ENCODE measurements around the gene CLN3.
"Not testable (repeated sequence)": the region's sequence is repeated elsewhere in the genome, so short reads cannot be mapped to it uniquely, and the experiment has no call there.

The CLN3 gene

DNA sequence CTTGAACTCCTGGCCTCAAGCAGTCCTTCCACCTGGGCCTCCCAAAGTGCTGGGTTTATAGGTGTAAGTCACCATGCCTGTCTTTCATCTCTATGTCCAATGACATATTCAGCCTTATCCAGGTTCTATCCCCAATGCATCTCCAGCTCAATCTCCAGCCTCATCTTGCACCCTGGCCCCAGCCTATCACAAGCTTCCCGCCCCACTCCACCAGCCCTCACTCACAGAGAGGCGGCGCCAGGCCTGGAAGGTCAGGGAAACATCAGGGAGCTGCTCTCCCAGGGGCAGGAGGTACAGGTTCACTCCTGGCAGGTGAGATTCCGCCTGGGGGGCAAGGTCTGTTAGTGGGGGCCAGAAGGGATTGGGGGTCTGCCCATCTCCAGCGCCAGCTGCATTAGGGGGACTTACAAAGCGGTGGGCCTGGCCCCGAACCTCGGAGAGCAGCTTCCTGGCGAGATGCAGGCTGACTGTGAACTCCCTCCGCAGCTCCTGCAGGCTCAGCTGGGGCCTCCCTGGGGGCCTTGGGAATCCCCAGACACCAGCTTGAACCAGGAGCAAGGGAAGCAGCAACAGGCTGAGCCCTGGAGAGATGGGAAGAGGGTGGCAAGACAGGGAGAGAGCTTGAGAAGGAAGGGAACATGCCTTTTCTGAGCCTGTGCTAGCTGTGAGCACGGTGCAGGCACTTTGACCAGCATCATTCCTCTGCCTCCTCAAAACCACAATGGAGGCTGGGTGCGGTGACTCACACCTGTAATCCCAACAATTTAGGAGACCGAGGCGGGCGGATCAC, 11.8 kb upstream of the CLN3 start:
- Mint-ChIP-seq H3K4me3 (no peak overlapping the region), H3K27me3 (no peaks in the 10 kb centered on the region), H3K9me3 (no peaks in the 10 kb centered on the region), H3K27ac (no peak overlapping the region), H3K4me1 (ENCODE audit: low read depth in 2 of 2) (peaks cover 14 to 25% of the 10 kb centered on the region in 2 donors), H3K36me3 (ENCODE audit: insufficient read depth) (peaks cover under 1% of the 10 kb centered on the region)
- DNase-seq (no peak), ATAC-seq (replicated peaks) (no peak)

DNA sequence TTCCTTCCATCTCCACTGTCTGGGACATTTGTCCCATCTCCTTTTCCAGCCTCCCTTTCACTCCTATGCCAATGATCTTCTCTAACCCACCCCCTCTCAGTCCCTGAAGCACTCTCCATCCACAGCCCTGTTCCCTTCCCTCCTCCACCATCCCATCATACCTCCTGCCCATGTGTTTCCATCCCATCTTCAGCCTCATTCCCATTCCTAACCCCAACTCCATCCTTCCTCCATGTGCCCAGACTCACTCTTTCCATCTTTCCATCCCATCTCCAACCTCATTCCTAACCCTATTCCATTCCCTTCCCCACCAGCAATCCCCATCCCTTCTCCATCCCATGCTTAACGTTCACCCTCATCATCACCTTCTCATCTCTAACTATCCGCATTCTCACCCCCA, 10.4 kb upstream of the CLN3 start:
- Mint-ChIP-seq H3K27ac (no peak overlapping the region), H3K27me3 (no peaks in the 10 kb centered on the region), H3K4me1 (ENCODE audit: low read depth in 2 of 2) (peaks cover 9 to 23% of the 10 kb centered on the region in 2 donors), H3K9me3 (no peaks in the 10 kb centered on the region), H3K4me3 (no peak overlapping the region), H3K36me3 (ENCODE audit: insufficient read depth) (peaks cover 5% of the 10 kb centered on the region)
- ATAC-seq (replicated peaks) (no peak), DNase-seq (no peak)

- H3K4me1 Mint-ChIP-seq (ENCODE audit: low read depth in 2 of 2) = peaks cover 17 to 25% of the 10 kb centered on the region in 2 donors
- H3K27ac Mint-ChIP-seq = no peak overlapping the region
- DNase-seq (no peak), ATAC-seq (replicated peaks) (no peak)
- H3K9me3 Mint-ChIP-seq = no peaks in the 10 kb centered on the region
- H3K27me3 Mint-ChIP-seq = no peaks in the 10 kb centered on the region
- no peak overlapping the region for H3K4me3 Mint-ChIP-seq
- H3K36me3 Mint-ChIP-seq (ENCODE audit: insufficient read depth) = peaks cover 5% of the 10 kb centered on the region
Measured at GRCh38 chr16:28501258-28502232, 9.7 kb upstream of the CLN3 start.

- not testable (repeated sequence) for H3K4me3 Mint-ChIP-seq
- peaks cover 26 to 29% of the 10 kb centered on the region in 2 donors for H3K4me1 Mint-ChIP-seq (ENCODE audit: low read depth in 2 of 2)
Measured at GRCh38 chr16:28500476-28501180, 8.8 kb upstream of the CLN3 start.

GRCh38 chr16:28499854-28500253, 8.0 kb upstream of the CLN3 start:
- DNase-seq (no peak), ATAC-seq (replicated peaks) (no peak)
- Mint-ChIP-seq H3K27me3 (no peaks in the 10 kb centered on the region), H3K4me1 (ENCODE audit: low read depth in 2 of 2) (peaks cover 33 to 37% of the 10 kb centered on the region in 2 donors), H3K27ac (peak overlapping the region in 1 of 2 donors; percentile 66), H3K9me3 (no peaks in the 10 kb centered on the region), H3K36me3 (ENCODE audit: insufficient read depth) (peaks cover 10% of the 10 kb centered on the region), H3K4me3 (no peak overlapping the region)

More at GRCh38 chr16:28500476-28501180, 8.8 kb upstream of the CLN3 start:
- not testable (repeated sequence) for H3K27me3 Mint-ChIP-seq; H3K36me3 Mint-ChIP-seq (ENCODE audit: insufficient read depth); H3K9me3 Mint-ChIP-seq; ATAC-seq (replicated peaks); DNase-seq
- peak overlapping the region in 1 of 2 donors; percentile 66 for H3K27ac Mint-ChIP-seq

DNA sequence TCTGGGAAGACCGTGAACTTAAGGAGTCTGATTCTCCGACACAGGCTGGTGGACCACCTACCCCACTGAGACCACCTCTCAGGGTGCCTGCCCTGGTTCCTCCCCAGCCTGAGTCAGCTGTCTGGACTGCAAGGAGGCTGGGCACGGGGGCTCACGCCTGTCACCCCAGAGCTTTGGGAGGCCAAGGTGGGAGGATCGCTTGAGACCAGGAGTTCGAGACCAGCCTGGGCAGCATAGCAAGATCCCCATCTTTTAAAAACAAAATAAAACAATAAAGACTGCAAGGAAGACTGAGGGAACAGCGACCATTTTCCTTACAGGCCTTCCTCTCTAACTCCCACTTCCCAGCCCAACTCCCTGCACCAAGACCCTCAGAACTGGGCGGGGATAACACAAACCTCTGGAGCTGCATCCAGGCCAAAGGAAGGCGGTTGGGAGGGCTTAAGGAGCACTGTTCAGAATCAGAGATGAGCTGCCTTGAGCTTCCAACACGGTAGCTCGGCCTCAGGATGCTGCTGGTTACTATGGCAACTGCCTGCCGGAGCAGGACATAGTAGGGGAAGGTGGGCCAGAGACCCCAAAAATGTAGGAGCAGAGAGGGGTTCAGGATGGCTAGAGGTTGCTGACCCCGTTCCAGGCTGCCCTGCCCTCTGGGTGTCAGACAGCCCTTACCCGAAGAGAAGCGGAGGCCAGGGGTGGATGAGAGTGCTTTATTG, 7.0 kb upstream of the CLN3 start:
- H3K27ac Mint-ChIP-seq = peak overlapping the region in 1 of 2 donors; percentile 98

GRCh38 chr16:28497861-28498599, 6.2 kb upstream of the CLN3 start:
- peak overlapping the region; percentile 98 for H3K27ac Mint-ChIP-seq
- no peaks in the 10 kb centered on the region for H3K9me3 Mint-ChIP-seq
- ATAC-seq (replicated peaks) (no peak), DNase-seq (no peak)
- peak overlapping the region; percentile 91 to 97 for H3K4me3 Mint-ChIP-seq
- H3K27me3 Mint-ChIP-seq = no peaks in the 10 kb centered on the region
- H3K4me1 Mint-ChIP-seq (ENCODE audit: low read depth in 2 of 2) = peaks cover 50 to 52% of the 10 kb centered on the region in 2 donors
- H3K36me3 Mint-ChIP-seq (ENCODE audit: insufficient read depth) = peaks cover 14% of the 10 kb centered on the region

More for the DNA sequence above, 7.0 kb upstream of the CLN3 start:
- Mint-ChIP-seq H3K36me3 (ENCODE audit: insufficient read depth) (peaks cover 10% of the 10 kb centered on the region), H3K4me1 (ENCODE audit: low read depth in 2 of 2) (peaks cover 42 to 44% of the 10 kb centered on the region in 2 donors), H3K4me3 (no peak overlapping the region), H3K9me3 (no peaks in the 10 kb centered on the region), H3K27me3 (no peaks in the 10 kb centered on the region)
- DNase-seq = no peak
- no peak for ATAC-seq (replicated peaks)

DNA sequence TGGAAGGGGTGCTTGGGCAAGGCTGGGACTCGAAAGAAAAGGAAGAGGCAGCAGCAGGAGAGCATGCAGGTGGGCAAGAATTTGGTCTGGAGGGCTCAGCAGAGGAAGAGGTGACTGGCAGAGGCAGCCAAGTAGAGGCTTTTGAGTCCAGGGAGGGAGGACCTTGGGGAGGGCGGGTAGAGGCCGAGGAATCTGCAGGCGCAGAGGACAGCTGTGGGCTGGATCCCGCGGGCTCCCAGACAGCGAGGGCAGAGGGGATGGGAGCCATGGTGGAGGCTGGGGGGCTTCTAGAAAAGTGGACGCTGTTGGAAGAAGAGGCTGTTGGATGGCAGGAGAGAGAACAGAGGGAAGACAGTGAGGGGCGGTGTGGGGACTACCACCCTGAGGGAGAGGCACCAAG, 5.5 kb upstream of the CLN3 start:
- DNase-seq = no peak
- peak overlapping the region; percentile 98 for H3K27ac Mint-ChIP-seq
- peak overlapping the region; percentile 91 to 97 for H3K4me3 Mint-ChIP-seq
- no peaks in the 10 kb centered on the region for H3K27me3 Mint-ChIP-seq
- peaks cover 53% of the 10 kb centered on the region in 2 donors for H3K4me1 Mint-ChIP-seq (ENCODE audit: low read depth in 2 of 2)
- no peak for ATAC-seq (replicated peaks)
- H3K9me3 Mint-ChIP-seq = no peaks in the 10 kb centered on the region
- peaks cover 14% of the 10 kb centered on the region for H3K36me3 Mint-ChIP-seq (ENCODE audit: insufficient read depth)

GRCh38 chr16:28496844-28497243, 5.0 kb upstream of the CLN3 start:
- Mint-ChIP-seq H3K9me3 (no peaks in the 10 kb centered on the region), H3K4me3 (peak overlapping the region; percentile 91 to 97), H3K4me1 (ENCODE audit: low read depth in 2 of 2) (peaks cover 55 to 58% of the 10 kb centered on the region in 2 donors), H3K27me3 (no peaks in the 10 kb centered on the region), H3K36me3 (ENCODE audit: insufficient read depth) (peaks cover 20% of the 10 kb centered on the region), H3K27ac (peak overlapping the region; percentile 98)
- ATAC-seq (replicated peaks) (no peak), DNase-seq (no peak)

GRCh38 chr16:28495795-28496749, 4.2 kb upstream of the CLN3 start:
- Mint-ChIP-seq H3K27ac (peak overlapping the region; percentile 98), H3K36me3 (ENCODE audit: insufficient read depth) (peaks cover 22% of the 10 kb centered on the region), H3K4me3 (peak overlapping the region; percentile 91 to 97), H3K27me3 (no peaks in the 10 kb centered on the region), H3K4me1 (ENCODE audit: low read depth in 2 of 2) (peaks cover 62 to 65% of the 10 kb centered on the region in 2 donors), H3K9me3 (no peaks in the 10 kb centered on the region)
- DNase-seq (no peak), ATAC-seq (replicated peaks) (no peak)

GRCh38 chr16:28495098-28495793, 3.4 kb upstream of the CLN3 start:
- H3K36me3 Mint-ChIP-seq (ENCODE audit: insufficient read depth) = peaks cover 28% of the 10 kb centered on the region
- no peak for ATAC-seq (replicated peaks)
- peaks cover 59 to 67% of the 10 kb centered on the region in 2 donors for H3K4me1 Mint-ChIP-seq (ENCODE audit: low read depth in 2 of 2)
- peak overlapping the region; percentile 98 for H3K27ac Mint-ChIP-seq
- H3K4me3 Mint-ChIP-seq = peak overlapping the region; percentile 91 to 97
- H3K9me3 Mint-ChIP-seq = no peaks in the 10 kb centered on the region
- DNase-seq = no peak
- no peaks in the 10 kb centered on the region for H3K27me3 Mint-ChIP-seq
